Placental epithelial cell (primary cell): ENCODE data around the gene MNAT1. TPM values are rescaled to one million over a fixed set of nuclear protein-coding genes. Genes with fewer than 3 reads are reported as not detected.

Experiments used
- small RNA-seq: library from RNA; depleted of rRNA; stranded (forward); fragments of <200 nt; gene quantifications from one replicate; pipeline ENCODE3, GENCODE V24; 2012
- total RNA-seq: library from RNA; depleted of rRNA; stranded (reverse); fragments of >200 nt; gene quantifications from 2 replicates; pipeline ENCODE4 v1.2.3, GENCODE V29; 2012

Gene MNAT1
- 28.1 and 28.7 TPM in 2 replicates for total RNA-seq

DNA sequence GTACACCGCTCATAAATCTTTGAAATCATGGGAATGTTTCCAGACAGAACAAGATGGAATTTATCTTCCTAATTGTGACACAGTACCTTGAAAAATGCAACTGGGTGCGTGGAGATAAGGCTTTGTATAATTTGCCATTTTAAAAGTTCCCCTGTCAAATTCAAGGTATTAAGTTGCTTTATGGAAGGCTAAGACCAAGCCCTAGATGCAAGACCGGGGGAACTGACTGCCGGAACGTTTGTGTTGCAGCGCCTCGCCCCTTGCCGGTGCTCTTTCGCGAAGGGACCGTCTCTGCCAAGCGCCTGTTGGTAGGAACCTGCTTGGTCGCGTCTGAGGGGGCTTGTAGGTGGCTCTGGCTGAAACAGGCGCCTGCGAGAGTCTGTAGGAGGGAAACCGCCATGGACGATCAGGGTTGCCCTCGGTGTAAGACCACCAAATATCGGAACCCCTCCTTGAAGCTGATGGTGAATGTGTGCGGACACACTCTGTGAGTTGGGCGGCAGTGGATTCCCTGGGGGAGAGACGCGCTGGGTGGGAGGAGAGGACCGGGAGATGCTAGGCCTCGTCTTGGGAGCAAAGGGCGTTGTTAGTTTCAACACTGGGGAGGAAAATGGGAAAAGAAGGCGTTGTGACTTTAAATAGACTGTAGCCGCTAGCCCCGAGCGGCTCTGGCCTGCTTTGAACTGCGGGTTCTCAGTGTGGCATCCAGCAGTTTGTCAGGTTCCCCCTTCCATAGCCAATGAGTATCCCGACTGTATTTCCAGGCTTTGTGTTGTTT, at the start of gene MNAT1:
MNAT1 (plus strand) TSS at position 297 of the 778 bp plus-strand sequence; CDS start at position 399, 102 bp downstream.

DNA sequence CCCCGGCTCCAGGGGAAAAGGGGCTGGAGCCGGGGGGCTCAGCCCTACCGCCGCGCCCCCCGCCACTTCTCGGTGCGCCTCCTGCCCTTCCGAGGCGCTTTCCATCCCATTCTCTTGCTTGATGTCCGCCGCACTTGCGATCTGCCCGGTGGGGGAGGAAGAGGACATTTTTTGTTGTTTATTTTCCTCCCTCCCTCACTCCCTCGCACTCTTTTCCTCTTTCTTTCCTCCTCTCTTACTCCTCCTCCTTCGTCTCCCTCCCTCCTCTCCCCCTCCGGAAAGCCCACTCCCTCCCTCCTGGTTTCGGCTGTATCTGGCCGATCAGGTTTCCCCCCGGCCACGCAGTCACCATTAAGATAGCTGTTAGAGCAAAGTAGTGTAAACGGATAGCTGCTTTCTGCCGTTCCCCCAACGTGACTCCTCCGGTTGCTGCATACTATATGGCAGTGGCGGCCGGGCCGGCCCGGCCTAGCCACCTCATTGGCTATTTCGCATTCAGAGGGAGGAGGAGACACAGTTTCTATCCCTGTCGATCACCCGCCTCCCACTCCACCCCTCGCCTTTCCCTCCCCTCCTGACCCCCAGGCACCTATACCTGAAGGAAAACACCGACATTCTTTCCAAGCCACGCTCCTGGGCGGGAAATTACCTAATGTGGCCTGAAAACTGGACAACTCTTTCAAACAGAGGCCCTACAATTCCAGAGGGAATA, 10.5 kb upstream of the MNAT1 start, which contains the start of gene SIX4:
SIX4 (minus strand) TSS at position 445 of the 712 bp plus-strand sequence; CDS start at position 168, 277 bp downstream.

DNA sequence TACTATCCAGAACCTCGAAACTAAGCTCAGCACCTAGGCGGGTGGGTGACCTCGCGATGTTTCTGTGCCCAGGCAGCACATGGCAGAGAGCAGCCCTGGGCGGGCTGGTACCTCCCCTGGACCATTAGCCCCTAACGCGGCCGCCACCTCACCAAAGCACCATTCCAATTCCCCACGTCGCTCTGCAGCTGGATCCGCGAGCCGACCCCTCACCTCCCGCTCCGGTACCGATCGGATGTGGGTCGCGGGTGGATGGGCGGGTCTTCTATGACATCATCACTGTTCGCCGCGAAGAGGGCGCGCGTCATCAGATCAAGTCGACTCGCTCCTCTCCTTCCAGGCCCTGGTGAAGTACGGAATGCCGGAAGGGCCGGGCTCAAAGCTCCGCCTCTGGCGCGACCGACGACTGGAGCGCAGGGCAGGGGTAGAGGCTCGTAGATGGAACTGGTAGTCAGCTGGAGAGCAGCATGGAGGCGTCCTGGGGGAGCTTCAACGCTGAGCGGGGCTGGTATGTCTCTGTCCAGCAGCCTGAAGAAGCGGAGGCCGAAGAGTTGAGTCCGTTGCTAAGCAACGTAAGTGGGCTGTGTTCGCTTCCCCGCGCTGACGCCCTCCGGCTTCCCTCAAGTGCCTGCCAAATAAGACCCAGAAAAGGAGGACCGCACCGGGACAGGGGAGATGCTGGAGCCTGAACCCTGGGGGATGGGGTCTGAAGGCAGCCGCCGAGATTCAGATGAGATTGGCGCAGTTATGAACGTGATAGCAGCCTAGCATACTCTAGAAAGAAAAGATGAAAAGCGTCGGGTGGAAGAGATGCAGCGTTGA, 246.5 kb downstream of the MNAT1 start, which contains the start of the genes SLC38A6 and TRMT5:
SLC38A6 (plus strand) TSS at position 435 of the 822 bp plus-strand sequence; CDS start at position 468, 33 bp downstream.
TRMT5 (minus strand) TSS at position 269 of the 822 bp plus-strand sequence; CDS start at position 163, 106 bp downstream.

Small RNA genes within 50 kb of the gene (small RNA-seq; reads per million reads assigned to genes)
- not detected for gene RNU6-398P

Other genes starting within 250 kb of the MNAT1 start
- gene C14orf39, start 248.7 kb upstream of the MNAT1 start, total RNA-seq = not detected in 2 replicates
- gene SIX6, start 225.6 kb upstream of the MNAT1 start, total RNA-seq = not detected in 2 replicates
- gene SIX1, start 85.3 kb upstream of the MNAT1 start, total RNA-seq = not detected in 2 replicates
- 2.7 and 4.1 TPM in 2 replicates for gene SIX4, start 10.4 kb upstream of the MNAT1 start, total RNA-seq
- 9.8 and 10.1 TPM in 2 replicates for gene TRMT5, start 246.3 kb downstream of the MNAT1 start, total RNA-seq
- 17.1 and 22.8 TPM in 2 replicates for gene SLC38A6, start 246.5 kb downstream of the MNAT1 start, total RNA-seq